HepG2 (cell line): ENCODE data around the gene TMCC2. TPM values are rescaled to one million over a fixed set of nuclear protein-coding genes. Genes with fewer than 3 reads are reported as not detected.
"Not testable (repeated sequence)": the region's sequence is repeated elsewhere in the genome, so short reads cannot be mapped to it uniquely, and the experiment has no call there.

Experiments
- ATAC-seq: fragments of 200-7000 bp; cut with Tn5 transposase; 3 replicates; pipeline ENCODE4 v1.9.1; 2020; ENCODE audit warnings: mild to moderate bottlenecking, moderate library complexity
- BruUV-seq: library from RNA; stranded (reverse); fragments of 400-500 nt; replicated peaks from 2 replicates; lab custom pipeline; 2021; lab: Mats Ljungman, UMichigan
- CTCF ChIA-PET: fragments of 300-600 bp; formaldehyde crosslinking; extraction: SDS; loops from one replicate; lab custom pipeline; 2021; ENCODE audit warnings: low total read pairs, inconsistent platforms, low intra/inter-chr PET ratio; lab: Yijun Ruan, JAX
- POLR2A ChIA-PET: fragments of 350-600 bp; sonication (Branson Sonifier 250); formaldehyde crosslinking; loops from one replicate; lab custom pipeline; 2020; ENCODE audit warnings: antibody characterized with exemption, inconsistent platforms; lab: Yijun Ruan, JAX
- DNase-seq: peaks from one replicate; pipeline ENCODE4 v3.0.0-alpha.2; 2015; ENCODE audit warnings: low spot score
- FAIRE-seq: peaks from 3 replicates; lab custom pipeline; 2011; peaks lifted over from hg19 to GRCh38; lab: Jason Lieb, UNC
- H2AFZ ChIP-seq: one replicate; pipeline ENCODE4 v1.6.1; 2011; ENCODE audit warnings: low read length, inconsistent platforms
- H3K27ac ChIP-seq: fragments of 300-600 bp; 3 replicates; pipeline ENCODE4 v1.8.0; 2011; ENCODE audit warnings: mixed run types, mild to moderate bottlenecking, mixed read lengths, low read length, inconsistent platforms; ENCODE audit not compliant: insufficient read depth; ENCODE audit errors: extremely low read length
- H3K27me3 ChIP-seq, 2 experiments: fragments of 200-600 bp in 1 of 2; 2 replicates in 1 of 2; 3 replicates in 1 of 2; pipeline versions ENCODE4 v1.6.0 to v1.8.0; 2011; ENCODE audit warnings: low read length in 2 of 2, mild to moderate bottlenecking in 2 of 2, moderate library complexity in 2 of 2, inconsistent platforms in 1 of 2; ENCODE audit not compliant: insufficient read depth in 2 of 2, control insufficient read depth in 1 of 2
- H3K36me3 ChIP-seq, 2 experiments: fragments of 200-600 bp in 1 of 2; replicated peaks in 1 of 2; 2 replicates in 1 of 2; 3 replicates in 1 of 2; pipeline versions ENCODE4 v1.5.1 to v1.8.0; 2011; ENCODE audit warnings: low read length in 2 of 2, inconsistent platforms in 1 of 2; ENCODE audit not compliant: insufficient read depth in 2 of 2, control insufficient read depth in 1 of 2
- H3K4me1 ChIP-seq: 2 replicates; pipeline ENCODE4 v1.5.1; 2012; ENCODE audit warnings: low read length, inconsistent platforms; ENCODE audit not compliant: insufficient read depth
- H3K4me2 ChIP-seq: 2 replicates; pipeline ENCODE4 v1.6.0; 2011; ENCODE audit warnings: low read depth, low read length, inconsistent platforms
- H3K4me3 ChIP-seq, 3 experiments: fragments of 200-600 bp in 1 of 3; sonication (generic), shearing (Covaris generic) in 1 of 3; replicated peaks in 1 of 3; 2 replicates each; pipeline ENCODE4 v1.5.1; 2011 to 2016; ENCODE audit warnings: low read length in 3 of 3, inconsistent platforms in 2 of 3, low read depth in 2 of 3, mild to moderate bottlenecking in 2 of 3, control low read depth in 1 of 3, mixed read lengths in 1 of 3; ENCODE audit not compliant: insufficient read depth in 1 of 3
- H3K79me2 ChIP-seq: one replicate; pipeline ENCODE4 v1.6.1; 2011; ENCODE audit warnings: low read length, inconsistent platforms; ENCODE audit not compliant: insufficient read depth
- H3K9ac ChIP-seq: 2 replicates; pipeline ENCODE4 v1.6.0; 2011; ENCODE audit warnings: mild to moderate bottlenecking, low read depth, low read length, inconsistent platforms; ENCODE audit not compliant: insufficient read depth
- H3K9me3 ChIP-seq: 2 replicates; pipeline ENCODE4 v1.5.1; 2012; ENCODE audit warnings: mild to moderate bottlenecking, low read length
- H4K20me1 ChIP-seq: 2 replicates; pipeline ENCODE4 v1.6.0; 2011; ENCODE audit warnings: inconsistent platforms, mild to moderate bottlenecking, low read length, moderate library complexity; ENCODE audit not compliant: insufficient read depth
- ARNT2 ChIP-seq: sonication (generic); formaldehyde crosslinking; IDR thresholded peaks from 2 replicates; pipeline ENCODE4 v1.8.0; 2022; ENCODE audit warnings: mild to moderate bottlenecking, low read depth, missing genetic modification reagents, moderate library complexity
- RELA ChIP-seq: sonication (generic); formaldehyde crosslinking; IDR thresholded peaks from 2 replicates; pipeline ENCODE4 v1.4.0; 2020; ENCODE audit warnings: missing genetic modification reagents
- ZBTB49 ChIP-seq: sonication (generic); formaldehyde crosslinking; IDR thresholded peaks from 2 replicates; pipeline ENCODE4 v1.4.0; 2020; ENCODE audit warnings: missing genetic modification reagents, borderline replicate concordance
- ZNF101 ChIP-seq: sonication (generic); formaldehyde crosslinking; IDR thresholded peaks from 2 replicates; pipeline ENCODE4 v1.4.0; 2020; ENCODE audit warnings: mild to moderate bottlenecking, low read depth, missing genetic modification reagents, borderline replicate concordance
- ZNF138 ChIP-seq: sonication (generic); formaldehyde crosslinking; IDR thresholded peaks from 2 replicates; pipeline ENCODE4 v1.5.0; 2020; ENCODE audit warnings: mild to moderate bottlenecking, low read depth, missing genetic modification reagents
- ZNF670 ChIP-seq: sonication (generic); formaldehyde crosslinking; IDR thresholded peaks from 2 replicates; pipeline ENCODE4 v1.8.0; 2022; ENCODE audit warnings: mild to moderate bottlenecking, missing genetic modification reagents, borderline replicate concordance
- whole genome bisulfite sequencing: methylation state at CpG from one replicate; pipeline ENCODE4 v1.1.6; 2017; ENCODE audit warnings: low lambda C conversion rate; 5-methylcytosine and 5-hydroxymethylcytosine counted together
- in situ Hi-C: cut with HindIII; loops from 2 replicates; pipeline ENCODE4 v1.10.0; 2017; ENCODE audit warnings: low pct_unique_long_range_greater_than_20kb; ENCODE audit not compliant: extremely low pct_ligation_motif_present
- intact Hi-C: fragments of 100-400 bp; cut with micrococcal nuclease; formaldehyde crosslinking; loops from one replicate; pipeline ENCODE4 v1.10.0; 2022; ENCODE audit not compliant: unreplicated experiment
- polyA plus RNA-seq, 8 experiments: library from polyadenylated mRNA; depleted of rRNA in 3 of 8; stranded (reverse) in 7 of 8; unstranded in 1 of 8; fragments of >200 nt; fragmentation: Illumina TruSeq in 4 of 8; extraction: Trizol in 4 of 8; gene quantifications; 2 replicates each; pipeline versions ENCODE4 v1.2.1 to v1.2.3, GENCODE V29; 2011 to 2016; ENCODE audit warnings: low read depth in 4 of 8, missing spikeins in 1 of 8, mixed read lengths in 1 of 8; ENCODE audit not compliant: insufficient read depth in 1 of 8
- total RNA-seq, 5 experiments: library from RNA; depleted of rRNA; stranded (reverse); fragments of >200 nt; fragmentation: Illumina TruSeq; extraction: Trizol; gene quantifications; 2 replicates each; pipeline ENCODE4 v1.2.3, GENCODE V29; 2016; ENCODE audit warnings: low read depth in 1 of 5

TMCC2 gene
- total and polyA plus RNA-seq, 2 of the 13 experiments (the other 11 are each of a cell fraction or from before 2014, with no cell fraction given) = 0.12 to 0.24 TPM

GRCh38 chr1:205294934-205295333, 67.2 kb downstream of the TMCC2 start:
- TF ChIP-seq ZNF138 (CRISPR knock-in tag) (no peak), ARNT2 (CRISPR knock-in tag) (0 out of 2 replicates have a peak, but pooled peaks have one; percentile 36), ZNF670 (CRISPR knock-in tag) (0 out of 2 replicates have a peak, but pooled peaks have one; percentile 48)
- Histone ChIP-seq H3K9me3 (no peaks in the 10 kb centered on the region), H3K4me2 (peak overlapping the region; percentile 85), H4K20me1 (no peaks in the 10 kb centered on the region), H3K4me3 (peak overlapping the region; percentile 19 to 66 (median 28)), H3K79me2 (no peaks in the 10 kb centered on the region), H3K36me3 (no peaks in the 10 kb centered on the region), H2AFZ (no peak overlapping the region), H3K27me3 (no peaks in the 10 kb centered on the region), H3K4me1 (peaks cover 83% of the 10 kb centered on the region), H3K27ac (peak overlapping the region; percentile 86), H3K9ac (peak overlapping the region; percentile 66)
- intact Hi-C loops (loop anchor here (2.0 kb wide), 1 partner anchor 20 kb away; no protein-coding TSS in a partner anchor), in situ Hi-C loops (no loop called here)
- FAIRE-seq (no peak), DNase-seq (no peak), ATAC-seq (peak; percentile 10)
- WGBS = 11% methylated on average over 5 of the region's 5 CpGs
- BruUV-seq = TSS peak; percentile 85
- ChIA-PET CTCF (no interaction called here), POLR2A (interaction anchor here (0.8 to 3.4 kb wide), 8 partner anchors 8 to 30 kb away, joined by 3 to 71 read pairs (median 8); partner anchors contain the start of gene NUAK2)

- POLR2A ChIA-PET = interaction anchor here (1.2 to 3.4 kb wide), 4 partner anchors 17 to 29 kb away, joined by 3 to 14 read pairs (median 8); partner anchors contain the start of gene NUAK2
- DNase-seq (no peak), FAIRE-seq (no peak), ATAC-seq (no peak)
- in situ Hi-C loops (no loop called here), intact Hi-C loops (no loop called here)
- no peak for TF ChIP-seq ZNF101 (CRISPR knock-in tag)
- no peak for TF ChIP-seq ZBTB49 (CRISPR knock-in tag)
- TF ChIP-seq RELA (CRISPR knock-in tag) = no peak
- no TSS peak for BruUV-seq
- Histone ChIP-seq H3K36me3 (no peaks in the 10 kb centered on the region), H3K27me3 (no peaks in the 10 kb centered on the region), H2AFZ (no peak overlapping the region), H3K9me3 (no peaks in the 10 kb centered on the region), H3K4me1 (peaks cover 91% of the 10 kb centered on the region), H3K79me2 (no peaks in the 10 kb centered on the region), H4K20me1 (no peaks in the 10 kb centered on the region), H3K9ac (no peak overlapping the region), H3K4me2 (no peak overlapping the region), H3K27ac (no peak overlapping the region), H3K4me3 (no peak overlapping the region)
- CTCF ChIA-PET = no interaction called here
- 87% methylated on average over 2 of the region's 2 CpGs for WGBS
These were observed 68.4 kb downstream of the TMCC2 start for GRCh38 chr1:205296154-205296553.

GRCh38 chr1:205297546-205298177, 69.9 kb downstream of the TMCC2 start:
- ATAC-seq, H2AFZ ChIP-seq, BruUV-seq, H3K27ac ChIP-seq, H3K27me3 ChIP-seq, CTCF ChIA-PET, H3K4me3 ChIP-seq, H4K20me1 ChIP-seq, H3K36me3 ChIP-seq, intact Hi-C loops, H3K79me2 ChIP-seq, H3K9ac ChIP-seq, DNase-seq, H3K9me3 ChIP-seq, in situ Hi-C loops, FAIRE-seq: not testable (repeated sequence)
- POLR2A ChIA-PET = interaction anchor here (1.1 to 2.7 kb wide), 4 partner anchors 13 to 24 kb away, joined by 3 to 22 read pairs (median 6); no protein-coding TSS in a partner anchor
- H3K4me2 ChIP-seq = peak overlapping the region; percentile 21; the same call in 1 of the 2 replicates
- WGBS = 73% methylated on average over 5 of the region's 5 CpGs
- peaks cover 89% of the 10 kb centered on the region for H3K4me1 ChIP-seq
